ENCODE measurements around the gene TCF4. TPM values are rescaled to one million over a fixed set of nuclear protein-coding genes. Genes with fewer than 3 reads are reported as not detected.

TCF4 gene
- total and polyA plus RNA-seq, 7 experiments from 2014 or later: 0.94 to 21.8 (median 2.6) TPM

- H3K36me3 ChIP-seq (ENCODE audit: control insufficient read depth in 2 of 3, insufficient read depth in 3 of 3, low read length in 3 of 3): no peaks in the 10 kb centered on the region
- ChIA-PET CTCF (no interaction called here), POLR2A (no interaction called here)
- no peak overlapping the region for H3K4me3 Mint-ChIP-seq
- no peaks in the 10 kb centered on the region for H3K27me3 ChIP-seq (ENCODE audit: control insufficient read depth in 2 of 2, insufficient read depth in 2 of 2, low read length in 2 of 2)
- DNase-seq (no peak), ATAC-seq (no peak)
- H3K9me3 ChIP-seq (ENCODE audit: control insufficient read depth in 2 of 3, low read length in 3 of 3): no peaks in the 10 kb centered on the region
- intact Hi-C loops (cut with micrococcal nuclease): no loop called here
- H3K9me3 Mint-ChIP-seq: peaks cover 0 to 4% (median 0%) of the 10 kb centered on the region in 11 donors
- no peak overlapping the region for H3K27ac ChIP-seq (ENCODE audit: low read depth, low read length)
- no peaks in the 10 kb centered on the region for H3K4me1 ChIP-seq (ENCODE audit: control insufficient read depth in 2 of 2, insufficient read depth in 2 of 2, low read length in 2 of 2)
- H3K27ac Mint-ChIP-seq: no peak overlapping the region
- H3K4me1 Mint-ChIP-seq: no peaks in the 10 kb centered on the region
- peaks cover 0 to 5% (median 4%) of the 10 kb centered on the region in 5 donors for H3K27me3 Mint-ChIP-seq
- no peaks in the 10 kb centered on the region for H3K36me3 Mint-ChIP-seq
- no peak overlapping the region for H3K4me3 ChIP-seq (ENCODE audit: low read length)
Observed at GRCh38 chr18:55605733-55606338, 17.8 kb upstream of the TCF4 start.

- intact Hi-C loops (cut with micrococcal nuclease): no loop called here
- Mint-ChIP-seq H3K36me3 (no peaks in the 10 kb centered on the region), H3K27ac (no peak overlapping the region), H3K27me3 (peaks cover 0 to 5% (median 4%) of the 10 kb centered on the region in 5 donors), H3K4me3 (no peak overlapping the region), H3K9me3 (peaks cover 0 to 3% (median 0%) of the 10 kb centered on the region in 11 donors), H3K4me1 (no peaks in the 10 kb centered on the region)
- Histone ChIP-seq H3K36me3 (ENCODE audit: control insufficient read depth in 2 of 3, insufficient read depth in 3 of 3, low read length in 3 of 3) (no peaks in the 10 kb centered on the region), H3K9me3 (ENCODE audit: control insufficient read depth in 2 of 3, low read length in 3 of 3) (no peaks in the 10 kb centered on the region), H3K4me3 (ENCODE audit: low read length) (no peak overlapping the region), H3K27me3 (ENCODE audit: control insufficient read depth in 2 of 2, insufficient read depth in 2 of 2, low read length in 2 of 2) (no peaks in the 10 kb centered on the region), H3K4me1 (ENCODE audit: control insufficient read depth in 2 of 2, insufficient read depth in 2 of 2, low read length in 2 of 2) (no peaks in the 10 kb centered on the region), H3K27ac (ENCODE audit: low read depth, low read length) (no peak overlapping the region)
- no peak for ATAC-seq
- no peak for DNase-seq
- ChIA-PET POLR2A (no interaction called here), CTCF (no interaction called here)
Observed at GRCh38 chr18:55603775-55604174, 15.8 kb upstream of the TCF4 start.

GRCh38 chr18:55593888-55594287 lies 5.9 kb upstream of the TCF4 start:
- Mint-ChIP-seq H3K9me3 (peaks cover 0 to 18% (median 0%) of the 10 kb centered on the region in 11 donors), H3K27ac (no peak overlapping the region), H3K4me1 (peaks cover 3 to 10% (median 8%) of the 10 kb centered on the region in 7 donors), H3K27me3 (peaks cover 8 to 40% (median 15%) of the 10 kb centered on the region in 5 donors), H3K4me3 (no peak overlapping the region), H3K36me3 (peaks cover 0 to 1% (median 0%) of the 10 kb centered on the region in 5 donors)
- H3K4me3 ChIP-seq (ENCODE audit: low read length): no peak overlapping the region
- ChIA-PET POLR2A (interaction anchor here (0.6 kb wide), 1 partner anchor 1797 kb away, joined by 4 read pairs; no protein-coding TSS in a partner anchor), CTCF (no interaction called here)
- ATAC-seq: no peak
- H3K27me3 ChIP-seq (ENCODE audit: control insufficient read depth in 2 of 2, insufficient read depth in 2 of 2, low read length in 2 of 2): no peaks in the 10 kb centered on the region
- intact Hi-C loops (cut with micrococcal nuclease): no loop called here
- no peak for DNase-seq
- no peaks in the 10 kb centered on the region for H3K4me1 ChIP-seq (ENCODE audit: control insufficient read depth in 2 of 2, insufficient read depth in 2 of 2, low read length in 2 of 2)
- H3K36me3 ChIP-seq (ENCODE audit: control insufficient read depth in 2 of 3, insufficient read depth in 3 of 3, low read length in 3 of 3): no peaks in the 10 kb centered on the region
- no peak overlapping the region for H3K27ac ChIP-seq (ENCODE audit: low read depth, low read length)
- no peaks in the 10 kb centered on the region for H3K9me3 ChIP-seq (ENCODE audit: control insufficient read depth in 2 of 3, low read length in 3 of 3)

GRCh38 chr18:55592572-55592971 lies 4.6 kb upstream of the TCF4 start:
- no peaks in the 10 kb centered on the region for H3K9me3 ChIP-seq (ENCODE audit: control insufficient read depth in 2 of 3, low read length in 3 of 3)
- H3K27me3 Mint-ChIP-seq: peaks cover 14 to 42% (median 22%) of the 10 kb centered on the region in 5 donors
- ChIA-PET CTCF (no interaction called here), POLR2A (no interaction called here)
- no peaks in the 10 kb centered on the region for H3K36me3 ChIP-seq (ENCODE audit: control insufficient read depth in 2 of 3, insufficient read depth in 3 of 3, low read length in 3 of 3)
- intact Hi-C loops (cut with micrococcal nuclease): no loop called here
- no peaks in the 10 kb centered on the region for H3K4me1 ChIP-seq (ENCODE audit: control insufficient read depth in 2 of 2, insufficient read depth in 2 of 2, low read length in 2 of 2)
- H3K4me3 Mint-ChIP-seq: no peak overlapping the region
- no peak overlapping the region for H3K27ac Mint-ChIP-seq
- no peak overlapping the region for H3K27ac ChIP-seq (ENCODE audit: low read depth, low read length)
- H3K36me3 Mint-ChIP-seq: peaks cover 0 to 6% (median 1%) of the 10 kb centered on the region in 5 donors
- no peaks in the 10 kb centered on the region for H3K27me3 ChIP-seq (ENCODE audit: control insufficient read depth in 2 of 2, insufficient read depth in 2 of 2, low read length in 2 of 2)
- H3K4me1 Mint-ChIP-seq: peaks cover 3 to 18% (median 16%) of the 10 kb centered on the region in 7 donors
- DNase-seq: no peak
- no peak overlapping the region for H3K4me3 ChIP-seq (ENCODE audit: low read length)
- no peak for ATAC-seq
- peaks cover 0 to 21% (median 0%) of the 10 kb centered on the region in 11 donors for H3K9me3 Mint-ChIP-seq

- Mint-ChIP-seq H3K4me1 (peaks cover 7 to 22% (median 19%) of the 10 kb centered on the region in 7 donors), H3K4me3 (no peak overlapping the region), H3K9me3 (peaks cover 0 to 21% (median 2%) of the 10 kb centered on the region in 11 donors), H3K27ac (no peak overlapping the region), H3K36me3 (peaks cover 0 to 6% (median 1%) of the 10 kb centered on the region in 5 donors), H3K27me3 (peaks cover 18 to 46% (median 24%) of the 10 kb centered on the region in 5 donors)
- Histone ChIP-seq H3K4me3 (ENCODE audit: low read length) (no peak overlapping the region), H3K27me3 (ENCODE audit: control insufficient read depth in 2 of 2, insufficient read depth in 2 of 2, low read length in 2 of 2) (peaks cover 0 to 3% of the 10 kb centered on the region in 2 donors), H3K27ac (ENCODE audit: low read depth, low read length) (no peak overlapping the region), H3K36me3 (ENCODE audit: control insufficient read depth in 2 of 3, insufficient read depth in 3 of 3, low read length in 3 of 3) (no peaks in the 10 kb centered on the region), H3K9me3 (ENCODE audit: control insufficient read depth in 2 of 3, low read length in 3 of 3) (no peaks in the 10 kb centered on the region), H3K4me1 (ENCODE audit: control insufficient read depth in 2 of 2, insufficient read depth in 2 of 2, low read length in 2 of 2) (no peaks in the 10 kb centered on the region)
- POLR2A ChIA-PET: no interaction called here
- CTCF ChIA-PET: no interaction called here
- intact Hi-C loops (cut with micrococcal nuclease): no loop called here
- ATAC-seq (no peak), DNase-seq (no peak)
Observed at GRCh38 chr18:55592106-55592505, 4.1 kb upstream of the TCF4 start.

GRCh38 chr18:55589625-55590291 lies 1.8 kb upstream of the TCF4 start:
- H3K4me3 Mint-ChIP-seq: peak overlapping the region; percentile 82 to 94 (median 89)
- H3K9me3 Mint-ChIP-seq: peaks cover 0 to 22% (median 2%) of the 10 kb centered on the region in 11 donors
- Histone ChIP-seq H3K36me3 (ENCODE audit: control insufficient read depth in 2 of 3, insufficient read depth in 3 of 3, low read length in 3 of 3) (no peaks in the 10 kb centered on the region), H3K9me3 (ENCODE audit: control insufficient read depth in 2 of 3, low read length in 3 of 3) (no peaks in the 10 kb centered on the region), H3K27ac (ENCODE audit: low read depth, low read length) (peak overlapping the region; percentile 53), H3K4me3 (ENCODE audit: low read length) (peak overlapping the region; percentile 25), H3K27me3 (ENCODE audit: control insufficient read depth in 2 of 2, insufficient read depth in 2 of 2, low read length in 2 of 2) (peaks cover 0 to 8% of the 10 kb centered on the region in 2 donors), H3K4me1 (ENCODE audit: control insufficient read depth in 2 of 2, insufficient read depth in 2 of 2, low read length in 2 of 2) (no peaks in the 10 kb centered on the region)
- intact Hi-C loops (cut with micrococcal nuclease): loop anchor here (1.0 to 10.0 kb wide), 10 partner anchors 112 to 1235 kb away; partner anchors contain the start of genes C18orf54 (in 2 of the 2), STARD6 (in 2 of the 2), TXNL1 (in 2 of the 2) and WDR7 (in 2 of the 2)
- ChIA-PET CTCF (no interaction called here), POLR2A (no interaction called here)
- ATAC-seq (peak; percentile 97), DNase-seq (peak; percentile 61 to 89 (median 77))
- peak overlapping the region; percentile 25 to 86 (median 75) for H3K27ac Mint-ChIP-seq
- H3K4me1 Mint-ChIP-seq: peaks cover 12 to 42% (median 36%) of the 10 kb centered on the region in 7 donors
- peaks cover 0 to 6% (median 1%) of the 10 kb centered on the region in 5 donors for H3K36me3 Mint-ChIP-seq
- H3K27me3 Mint-ChIP-seq: peaks cover 38 to 70% (median 48%) of the 10 kb centered on the region in 5 donors

Data from naive thymus-derived CD4-positive, alpha-beta T cell (primary cell).